Neural progenitor cell (in vitro differentiated cells): ENCODE data around the gene PSMC1.

Experiments
- CTCF ChIP-seq: fragments of 200-600 bp; sonication (generic); IDR thresholded peaks from 2 replicates; pipeline ENCODE4 v1.5.1; 2017; ENCODE audit warnings: antibody characterized with exemption, mild to moderate bottlenecking
- EZH2 ChIP-seq: fragments of 200-600 bp; sonication (generic); IDR thresholded peaks from 2 replicates; pipeline ENCODE4 v1.6.1; 2017; ENCODE audit warnings: antibody characterized with exemption, mild to moderate bottlenecking, moderate library complexity

GRCh38 chr14:90278199-90279175, 22.1 kb downstream of the PSMC1 start:
- TF ChIP-seq CTCF = no peak
- TF ChIP-seq EZH2 = no peak
